ACHN (cell line): ENCODE data around the gene ZNF518A.
A peak's percentile ranks its signal among the peaks of the same experiment; 100 is the strongest.
"Not testable (repeated sequence)": the region's sequence is repeated elsewhere in the genome, so short reads cannot be mapped to it uniquely, and the experiment has no call there.

ENCODE experiments used
- DNase-seq: peaks from one replicate; pipeline ENCODE4 v3.0.0-alpha.2; 2015
- in situ Hi-C: cut with HindIII; loops from 2 replicates; pipeline ENCODE4 v1.10.0; 2017; ENCODE audit warnings: low sequenced_read_pairs, low pct_ligation_motif_present, low pct_unique_long_range_greater_than_20kb

ZNF518A gene

DNA sequence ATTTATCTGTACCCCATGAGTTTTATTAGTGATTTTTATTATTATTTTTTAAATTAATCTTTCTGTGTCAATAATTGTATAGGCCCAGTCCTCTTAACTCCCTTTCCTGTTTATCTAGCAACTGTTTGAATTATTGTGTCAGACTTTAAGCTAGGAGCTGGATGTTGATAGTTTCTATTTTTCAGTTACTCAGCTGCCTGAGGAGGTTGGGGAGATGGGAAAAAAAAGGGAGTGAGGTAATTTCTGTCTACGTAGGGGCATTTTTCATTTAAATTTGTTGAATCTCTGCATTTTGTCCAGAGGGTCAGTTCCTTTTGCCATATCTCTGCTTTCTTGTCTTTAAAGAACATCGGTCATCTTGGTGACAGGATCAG, 5.0 kb upstream of the ZNF518A start:
- in situ Hi-C loops, result no loop called here
- no peak for DNase-seq

DNA sequence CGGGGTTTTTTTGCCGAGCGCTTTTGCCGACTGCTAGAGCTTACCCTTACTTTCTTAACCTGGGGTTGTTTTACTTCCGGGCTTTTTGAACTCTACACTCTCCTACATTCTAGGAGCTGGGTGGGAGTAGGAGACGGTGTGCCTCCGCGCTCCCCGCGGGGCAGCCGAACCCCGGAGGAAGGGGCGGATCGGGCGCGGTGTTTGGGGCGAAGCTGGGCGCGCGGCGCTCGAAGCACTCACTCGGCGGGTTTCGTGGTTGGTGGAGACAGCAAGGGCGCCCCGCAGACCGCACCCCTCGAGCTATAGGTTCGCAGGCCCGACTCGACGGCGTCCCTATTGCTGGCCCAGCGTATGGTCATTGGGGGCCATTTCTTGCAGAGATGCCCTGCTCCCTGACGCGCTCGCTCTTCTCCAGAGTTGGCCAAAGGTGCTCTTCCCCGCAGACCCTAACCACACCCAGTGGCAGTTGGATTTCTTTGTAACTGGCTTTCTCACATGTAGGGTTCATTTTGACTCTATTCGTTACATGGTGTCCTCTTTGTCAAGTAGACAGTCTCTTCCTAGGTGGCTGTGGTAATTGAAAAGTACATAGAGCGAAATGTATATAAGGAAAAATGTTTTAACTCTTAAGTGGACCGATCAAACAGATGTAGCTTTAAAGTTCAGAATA, 364 bp downstream of the ZNF518A start:
- in situ Hi-C loops, result no loop called here

DNA sequence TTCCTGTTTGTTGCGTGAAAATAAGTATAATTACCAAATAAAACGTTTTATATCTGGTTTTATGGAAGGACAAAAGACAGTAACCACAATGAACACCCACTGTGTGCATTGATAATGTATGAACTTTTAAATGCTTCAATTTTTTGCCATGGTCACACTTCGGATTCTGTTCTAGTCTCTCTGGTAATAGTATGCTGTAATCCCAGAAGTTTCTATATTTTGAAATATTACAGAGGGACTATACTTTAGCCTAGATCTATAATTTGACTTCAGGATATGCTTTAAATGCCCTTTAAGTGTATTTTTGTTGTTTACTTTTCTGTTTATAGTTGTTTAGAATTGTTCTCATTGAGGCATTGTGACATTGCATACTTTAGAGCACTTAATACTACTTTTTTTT, 1.5 kb downstream of the ZNF518A start:
- in situ Hi-C loops, result no loop called here
- DNase-seq, result no peak

More for the DNA sequence above, 364 bp downstream of the ZNF518A start:
- DNase-seq, result peak; percentile 85

DNA sequence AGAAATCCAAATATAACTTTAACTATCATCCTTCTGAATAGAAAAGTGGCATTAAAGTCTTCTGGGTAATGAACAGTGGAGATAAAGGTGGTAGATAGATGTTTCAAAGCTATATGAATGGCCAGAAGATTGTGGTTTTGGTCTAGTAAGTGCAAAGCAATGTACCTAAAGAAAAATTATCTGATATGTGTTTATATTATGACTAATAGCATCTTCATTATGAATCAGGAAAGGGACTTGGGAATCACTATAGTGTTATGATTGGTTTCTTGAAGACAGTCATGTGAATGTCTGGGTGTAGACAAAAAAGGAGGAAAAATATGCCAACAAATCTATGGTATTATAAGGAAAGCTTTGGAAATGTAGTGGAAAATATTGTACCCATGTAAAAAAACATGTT, 3.0 kb downstream of the ZNF518A start:
- no peak for DNase-seq
- in situ Hi-C loops, result no loop called here

DNA sequence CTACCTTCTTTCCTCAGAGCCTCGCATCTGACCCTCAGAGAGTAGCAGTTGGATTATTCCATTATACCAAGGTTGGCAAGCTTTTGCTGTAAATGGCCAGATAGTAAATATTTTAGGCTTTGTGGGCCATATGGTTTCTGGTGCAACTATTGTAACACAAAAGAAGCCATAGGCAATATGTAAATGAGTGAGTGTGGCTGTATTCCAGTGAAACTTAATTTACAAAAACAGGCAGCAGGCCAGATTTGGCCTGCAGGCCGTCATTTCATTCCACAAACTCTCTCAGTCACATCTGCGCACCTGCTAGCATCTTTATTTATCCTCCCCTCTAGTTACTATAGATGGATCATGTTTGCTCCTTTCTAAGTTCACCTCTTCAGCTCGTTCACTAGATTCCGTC, 6.7 kb downstream of the ZNF518A start:
- no peak for DNase-seq
- in situ Hi-C loops, result no loop called here

DNA sequence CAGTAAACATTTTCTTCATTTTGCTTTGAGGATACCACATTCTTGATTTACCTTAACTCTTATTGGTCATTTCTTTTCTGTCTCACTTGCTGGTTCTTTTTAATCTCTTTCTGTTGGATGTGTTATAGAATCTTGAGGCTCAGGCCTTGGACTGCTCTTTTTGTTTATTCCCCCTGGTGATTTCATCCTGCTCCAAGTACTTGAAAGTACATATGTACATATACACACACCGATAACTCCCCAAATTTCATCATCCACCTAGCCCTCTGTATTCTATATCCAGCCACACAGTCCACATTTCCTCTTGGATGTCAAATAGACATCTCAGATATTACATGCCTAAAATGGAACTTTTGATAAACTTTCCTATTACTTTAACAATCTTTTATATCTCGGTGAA, 7.5 kb downstream of the ZNF518A start:
- DNase-seq, result no peak
- in situ Hi-C loops, result no loop called here

DNA sequence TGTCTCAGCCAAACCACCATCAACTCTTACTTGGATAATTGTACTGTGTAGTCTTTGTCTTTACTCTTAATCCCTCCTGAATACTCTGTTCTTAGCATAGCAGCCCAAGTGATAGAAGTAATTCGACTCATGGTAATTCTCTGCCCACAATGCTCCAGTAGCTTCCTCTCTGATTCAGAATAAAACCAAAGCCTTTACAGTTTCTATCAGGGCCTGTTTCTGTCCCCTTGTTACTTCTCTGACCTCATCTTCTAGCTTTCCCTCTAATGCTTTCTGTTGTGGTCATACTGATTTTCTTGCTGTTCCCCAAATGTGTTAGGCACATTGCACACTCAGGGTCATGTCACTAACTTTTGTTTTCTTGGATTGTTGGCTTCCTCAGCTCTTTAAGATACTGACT, 8.0 kb downstream of the ZNF518A start:
- no peak for DNase-seq
- in situ Hi-C loops, result no loop called here

- in situ Hi-C loops, result no loop called here
These were observed 22.3 kb downstream of the ZNF518A start for GRCh38 chr10:96152437-96152836.

DNA sequence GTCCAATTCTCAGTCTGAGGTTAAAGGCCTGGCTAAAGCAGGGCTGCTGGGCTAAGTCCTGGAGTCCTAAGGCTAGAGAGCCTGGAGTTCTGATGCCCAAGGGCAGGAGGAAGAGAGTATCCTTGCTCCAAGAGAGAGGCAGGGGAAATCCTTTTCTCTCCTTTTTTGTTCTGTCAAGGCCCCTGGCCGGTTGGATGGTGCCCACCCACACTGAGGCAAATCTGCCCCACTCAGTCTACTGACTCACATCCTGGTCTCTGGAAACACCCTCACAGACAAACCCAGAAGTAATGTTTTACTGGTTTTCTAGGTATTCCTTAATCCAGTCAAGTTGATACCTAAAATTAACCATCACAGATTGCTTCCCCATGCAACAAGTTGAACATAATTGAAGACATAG, 23.0 kb downstream of the ZNF518A start:
- in situ Hi-C loops, result no loop called here
- DNase-seq, result no peak

More at GRCh38 chr10:96152437-96152836, 22.3 kb downstream of the ZNF518A start:
- no peak for DNase-seq

- in situ Hi-C loops, result no loop called here
- DNase-seq, result no peak
These were observed 35.6 kb downstream of the ZNF518A start for GRCh38 chr10:96165726-96166125.

GRCh38 chr10:96168546-96168945, 38.4 kb downstream of the ZNF518A start:
- DNase-seq, result no peak
- in situ Hi-C loops, result no loop called here

- in situ Hi-C loops, result no loop called here
- DNase-seq, result no peak
These were observed 40.1 kb downstream of the ZNF518A start for GRCh38 chr10:96170230-96170629.

DNA sequence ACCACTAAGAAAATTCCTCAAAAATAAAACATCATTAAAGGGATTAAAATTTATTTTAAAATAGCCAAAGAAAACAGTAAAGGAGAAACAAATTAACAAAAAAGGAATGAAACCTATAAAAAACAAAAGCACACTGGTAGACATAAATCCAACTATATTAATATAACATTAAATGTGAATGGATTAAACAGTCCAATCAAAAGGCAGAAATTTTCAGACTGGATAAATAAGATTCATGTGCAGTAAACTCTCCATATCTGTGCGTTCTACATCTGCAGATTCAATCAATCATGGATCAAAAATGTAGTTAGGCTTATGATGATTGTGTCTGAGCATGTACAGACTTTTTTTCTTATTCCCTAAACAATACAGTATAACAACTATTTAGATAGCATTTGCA, 42.6 kb downstream of the ZNF518A start:
- no peak for DNase-seq
- in situ Hi-C loops, result no loop called here

- DNase-seq, result peak; percentile 7
- in situ Hi-C loops, result no loop called here
These were observed 46.9 kb downstream of the ZNF518A start for GRCh38 chr10:96176985-96177384.

DNA sequence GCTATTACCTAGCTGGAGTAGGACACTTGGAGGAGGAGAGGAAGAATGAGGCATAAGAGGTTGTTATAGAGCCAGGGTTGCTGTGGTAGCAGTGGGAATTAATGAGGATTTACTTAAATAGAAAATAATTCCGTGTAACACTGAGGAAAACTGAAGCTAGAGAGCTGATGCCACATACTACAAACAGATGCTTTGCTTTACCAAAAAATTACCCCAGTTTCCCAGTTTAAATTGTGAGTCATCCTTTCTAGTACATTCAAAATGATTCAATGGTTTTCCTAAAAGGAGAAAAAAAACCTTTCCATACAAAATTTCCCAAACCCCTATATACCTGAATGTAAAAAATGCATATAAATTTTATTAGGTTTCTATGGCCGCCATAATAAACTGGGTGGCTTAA, 58.3 kb downstream of the ZNF518A start:
- no peak for DNase-seq
- in situ Hi-C loops, result no loop called here

GRCh38 chr10:96188916-96189315, 58.8 kb downstream of the ZNF518A start:
- DNase-seq, result no peak
- in situ Hi-C loops, result no loop called here

GRCh38 chr10:96189505-96189904, 59.4 kb downstream of the ZNF518A start:
- DNase-seq, result not testable (repeated sequence)

DNA sequence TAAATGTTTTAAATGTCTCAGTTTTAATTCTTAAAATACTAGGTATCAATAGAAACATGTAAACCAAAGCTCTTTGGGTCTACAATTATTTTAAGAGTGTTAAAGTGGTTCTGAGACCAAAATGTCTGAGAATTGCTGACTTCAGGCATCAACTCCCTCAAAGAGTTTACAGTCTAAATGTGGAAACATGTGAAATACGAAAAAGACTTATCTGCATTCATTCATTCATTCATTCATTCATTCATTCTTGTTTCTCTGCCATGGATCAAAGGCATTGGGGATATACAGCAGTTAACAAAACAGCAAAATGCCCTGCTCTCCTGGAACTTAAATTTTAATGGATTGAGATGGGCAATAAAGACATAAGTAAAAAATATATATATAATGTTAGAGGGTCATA, 71.4 kb downstream of the ZNF518A start:
- in situ Hi-C loops, result no loop called here
- no peak for DNase-seq

More at GRCh38 chr10:96189505-96189904, 59.4 kb downstream of the ZNF518A start:
- in situ Hi-C loops, result not testable (repeated sequence)

GRCh38 chr10:96205580-96205979, 75.5 kb downstream of the ZNF518A start:
- no peak for DNase-seq
- in situ Hi-C loops, result no loop called here

DNA sequence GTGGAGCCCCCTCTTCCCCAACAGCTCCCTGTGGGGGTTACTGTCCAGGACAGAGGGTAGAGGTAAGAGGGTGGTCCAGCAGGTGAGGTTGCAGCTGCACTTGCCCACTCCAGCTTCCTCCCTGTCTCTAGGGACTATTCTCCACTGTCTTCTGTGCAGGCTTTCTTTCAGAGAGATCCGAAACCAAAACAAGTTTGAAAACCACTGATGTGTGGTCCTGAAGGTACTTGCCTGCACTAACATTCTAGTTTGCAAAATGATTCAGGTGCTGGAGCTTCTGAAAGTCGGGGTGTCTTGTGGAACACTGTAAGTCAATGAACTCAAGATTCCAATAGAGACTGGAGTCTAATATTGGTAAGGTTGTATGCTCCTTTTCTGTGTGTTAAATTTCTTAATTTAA, 78.2 kb downstream of the ZNF518A start:
- in situ Hi-C loops, result no loop called here
- no peak for DNase-seq

DNA sequence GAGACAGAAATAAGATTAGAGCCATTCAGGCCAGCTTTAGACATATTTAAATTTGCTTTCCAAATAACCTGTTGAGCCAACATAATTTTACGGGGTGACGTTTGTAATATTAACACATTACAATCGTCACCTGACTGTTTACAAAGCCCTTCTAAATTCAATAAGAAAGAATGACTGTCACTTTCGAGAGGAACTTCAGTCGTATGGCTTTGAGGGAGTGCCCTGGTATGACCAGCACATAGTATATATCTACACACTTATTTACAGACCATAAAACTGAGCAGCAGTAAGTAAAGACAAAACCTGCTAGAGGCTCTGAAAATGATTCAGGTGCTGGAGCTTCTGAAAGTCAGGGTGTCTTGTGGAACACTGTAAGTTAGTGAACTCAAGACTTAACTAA, 78.8 kb downstream of the ZNF518A start:
- DNase-seq, result no peak
- in situ Hi-C loops, result no loop called here
